GM19099 (cell line): ENCODE results near the gene ANKS3.

ENCODE experiments used
- POLR2A ChIP-seq: IDR thresholded peaks from 3 replicates; pipeline ENCODE4 v1.6.1; 2011; ENCODE audit warnings: low read depth; ENCODE audit not compliant: insufficient read length; ENCODE audit errors: extremely low read depth

The ANKS3 gene

DNA sequence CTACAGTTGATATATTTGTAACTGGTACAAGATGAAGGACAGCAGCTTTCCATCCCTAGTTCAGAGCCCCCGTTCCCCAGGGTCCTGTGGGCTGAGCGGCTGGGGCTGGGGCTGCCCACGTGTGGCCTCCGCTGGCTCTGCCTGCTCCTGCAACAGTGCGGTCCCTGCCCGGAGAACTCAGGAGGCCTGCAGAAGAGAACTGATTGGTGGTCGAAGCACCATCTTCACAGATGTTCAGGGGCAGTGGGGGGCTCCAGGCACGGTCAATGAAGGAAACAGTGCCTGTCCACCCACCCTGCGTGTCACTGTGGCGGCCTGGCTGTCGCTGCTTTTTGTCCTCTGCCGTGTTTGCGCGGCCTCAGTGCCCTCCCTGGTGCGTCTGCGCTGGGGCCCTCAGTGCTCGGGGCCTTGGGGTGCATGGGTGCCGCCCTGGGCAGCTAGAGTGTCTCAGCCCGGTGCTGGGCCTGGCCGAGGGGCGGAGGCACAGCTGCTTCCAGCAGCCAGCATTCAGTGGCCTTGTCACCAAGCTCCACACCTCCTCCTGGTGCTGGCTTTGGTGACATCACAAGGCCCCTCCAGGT is 44.9 kb downstream of the ANKS3 start:
- TF ChIP-seq POLR2A: no peak

DNA sequence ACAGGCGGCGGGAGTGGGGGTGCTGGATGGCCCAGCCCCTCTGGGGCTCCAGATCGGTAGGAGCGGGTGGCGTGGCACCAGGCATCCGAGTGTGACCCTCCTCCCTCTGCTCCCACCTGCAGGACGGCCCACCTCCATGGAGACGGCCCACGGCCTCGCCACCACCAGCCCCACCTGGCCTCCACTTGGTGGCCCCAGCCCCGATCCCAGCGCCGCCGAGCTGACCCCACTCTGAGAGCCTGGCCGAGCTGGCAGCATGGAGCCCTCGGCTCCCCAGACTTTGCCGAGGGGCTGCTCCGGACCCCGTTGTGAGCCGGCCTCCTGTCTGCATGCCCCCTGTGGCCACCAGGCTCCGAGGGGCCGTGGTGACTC is 45.4 kb downstream of the ANKS3 start:
- TF ChIP-seq POLR2A: no peak

DNA sequence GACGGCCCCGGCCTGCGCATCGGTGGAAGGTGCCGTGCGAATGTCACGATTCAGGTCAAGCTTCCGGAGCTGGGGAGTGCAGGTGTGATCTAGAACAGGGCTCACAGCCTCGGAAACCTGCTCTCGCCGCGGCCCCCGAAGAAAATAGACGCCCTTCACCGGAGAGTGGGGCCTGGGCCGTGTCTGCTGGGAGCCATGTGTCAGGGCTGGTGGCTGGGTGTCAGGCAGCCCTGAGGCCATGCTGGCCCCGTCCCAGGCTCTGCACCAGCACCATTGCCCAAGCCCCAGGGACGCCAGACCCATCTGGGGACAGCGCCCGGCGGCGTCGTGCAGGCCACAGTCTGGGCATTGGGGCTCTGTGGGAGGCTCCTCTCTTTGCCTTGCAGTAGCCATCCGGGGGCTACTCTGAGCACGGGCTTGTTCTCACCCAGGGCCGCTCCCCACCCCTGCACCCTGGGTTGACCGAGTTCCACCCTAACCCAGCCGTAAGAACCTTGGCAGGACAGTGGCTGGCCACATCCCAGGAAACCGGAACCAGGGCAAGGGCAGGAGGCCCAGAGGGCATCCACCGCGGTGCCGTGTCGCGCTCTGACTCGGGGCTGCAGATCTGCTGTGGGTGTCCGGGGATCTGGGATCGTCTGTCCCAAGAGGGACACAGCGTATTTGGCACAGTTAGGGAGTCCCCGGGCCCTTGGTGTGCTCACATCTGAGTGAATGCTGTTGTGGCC is 46.0 kb downstream of the ANKS3 start:
- no peak for TF ChIP-seq POLR2A

DNA sequence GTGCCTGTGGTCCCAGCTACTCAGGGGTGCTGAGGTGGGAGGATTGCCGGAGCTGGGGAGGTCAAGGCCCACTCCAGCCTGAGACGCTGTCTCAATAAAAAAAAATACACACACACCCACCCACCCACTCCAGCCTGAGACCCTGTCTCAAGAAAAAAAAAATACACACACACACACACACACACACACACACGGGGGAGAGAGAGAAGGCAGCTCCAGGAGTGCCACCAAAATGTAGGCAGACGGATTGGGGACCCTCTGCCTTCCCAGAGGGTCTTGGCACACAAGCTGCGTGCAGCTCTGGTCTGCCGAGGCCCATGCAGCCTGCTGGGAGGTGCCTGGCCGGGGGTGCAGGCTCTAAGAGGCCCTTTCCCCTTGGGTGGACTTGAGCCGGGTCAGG is 46.7 kb downstream of the ANKS3 start:
- no peak for TF ChIP-seq POLR2A

DNA sequence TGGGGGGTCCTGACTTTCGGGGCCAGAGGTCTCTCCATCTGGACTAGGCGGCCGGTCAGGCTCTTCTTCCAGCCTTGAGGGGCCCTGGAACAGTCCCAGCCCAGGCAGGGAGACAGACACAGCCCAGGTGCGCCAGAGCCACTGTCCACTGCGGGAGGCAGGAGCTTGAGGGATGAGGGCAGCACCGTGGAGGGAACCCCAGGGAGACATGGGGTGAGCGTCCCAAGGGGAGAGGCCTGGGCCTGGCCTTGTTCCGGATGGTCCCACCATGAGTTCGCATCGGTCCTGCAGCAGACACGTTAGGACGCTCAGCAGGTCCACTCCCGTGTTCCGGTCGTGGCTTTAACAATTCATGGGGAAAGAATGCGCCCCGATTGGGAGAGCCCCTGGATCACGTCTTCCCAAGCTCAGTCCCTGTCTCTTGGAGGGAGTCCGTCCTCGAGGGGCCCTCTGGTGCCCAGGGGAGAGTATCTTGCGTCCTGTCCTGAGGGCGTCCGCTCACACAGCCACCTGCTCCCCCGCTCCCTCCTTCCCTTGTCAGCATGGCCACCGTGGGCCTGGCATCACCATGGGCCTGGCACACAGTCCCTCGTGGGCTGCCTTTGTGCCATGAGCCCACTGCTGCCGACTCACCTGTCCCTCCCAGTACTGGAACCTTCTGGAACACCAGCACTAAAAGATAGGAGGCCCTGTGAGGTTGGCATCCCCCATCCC is 47.4 kb downstream of the ANKS3 start:
- no peak for TF ChIP-seq POLR2A

DNA sequence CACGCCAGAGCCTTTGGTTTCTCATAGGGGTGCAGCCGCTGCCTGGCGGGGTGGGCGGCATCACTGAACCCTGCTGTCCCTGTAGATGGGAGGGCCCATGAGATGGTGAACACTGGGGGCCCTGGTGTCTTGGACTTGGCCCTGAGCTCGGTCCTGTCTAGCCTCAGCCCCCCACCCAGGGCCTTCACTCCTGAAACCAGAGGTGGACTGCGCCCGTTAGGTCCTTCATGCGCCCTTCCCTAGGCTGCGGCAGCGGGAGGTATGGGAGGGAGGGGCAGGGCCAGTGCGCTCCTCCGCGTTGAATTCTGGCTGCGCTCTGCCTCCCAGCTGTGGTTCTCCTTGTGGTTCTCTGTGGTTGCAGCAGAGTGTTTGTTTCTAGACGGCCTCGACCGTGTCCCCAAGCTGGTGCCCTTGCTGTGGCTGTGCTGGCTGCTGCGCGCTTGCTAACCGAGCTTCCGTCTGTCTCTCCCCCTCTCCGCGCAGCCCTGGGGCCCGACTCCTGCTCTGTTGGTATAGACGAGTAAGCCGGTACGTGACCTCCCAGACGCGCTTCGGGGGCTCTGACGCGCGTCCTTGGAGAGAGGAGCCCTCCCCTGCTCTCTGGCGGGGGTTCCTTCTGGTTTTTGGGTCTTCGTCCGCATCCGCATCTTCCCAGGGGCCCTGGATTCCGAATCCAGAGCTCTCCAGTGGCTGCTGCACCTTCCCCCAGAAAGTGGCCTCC is 48.1 kb downstream of the ANKS3 start:
- TF ChIP-seq POLR2A: no peak

DNA sequence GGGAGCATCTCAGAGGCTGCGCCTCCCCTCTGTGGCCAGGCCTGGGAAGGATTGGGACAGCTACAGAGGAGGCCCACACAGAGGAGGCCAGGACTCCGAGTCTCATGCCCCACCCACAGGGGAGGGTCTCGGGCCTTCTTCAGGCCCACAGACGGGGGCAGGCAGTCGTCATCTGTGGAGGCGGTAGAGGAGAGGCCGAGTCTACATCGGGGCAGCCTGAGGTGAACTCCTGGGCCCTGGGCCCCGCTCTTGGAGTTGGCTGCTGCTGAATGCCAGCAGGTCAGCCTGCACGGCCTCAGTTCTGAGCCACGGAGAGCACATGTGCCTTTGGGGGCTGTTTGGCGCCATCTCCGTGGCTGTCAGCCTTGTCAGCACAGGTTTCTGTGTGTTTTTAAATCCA is 48.8 kb downstream of the ANKS3 start:
- TF ChIP-seq POLR2A: no peak

DNA sequence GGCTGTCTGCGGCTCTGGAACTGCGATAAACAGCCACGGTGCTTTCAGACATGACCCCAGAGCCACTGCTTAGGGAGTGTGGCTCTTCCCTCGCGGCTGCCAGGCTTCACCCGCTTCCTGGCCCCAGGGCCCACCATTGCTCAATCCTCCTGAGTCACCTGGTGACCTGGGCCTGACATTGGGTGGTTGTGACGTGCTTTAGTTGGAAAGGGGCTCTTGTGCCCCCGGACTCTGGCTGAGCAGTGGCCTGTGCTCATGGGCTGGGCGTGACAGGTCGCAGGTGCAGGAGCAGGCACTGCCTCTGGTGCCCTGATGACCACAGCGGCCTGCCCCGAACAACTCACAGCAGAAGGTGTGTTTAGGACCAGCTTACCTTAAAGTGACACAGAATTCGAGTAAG is 49.3 kb downstream of the ANKS3 start:
- no peak for TF ChIP-seq POLR2A

DNA sequence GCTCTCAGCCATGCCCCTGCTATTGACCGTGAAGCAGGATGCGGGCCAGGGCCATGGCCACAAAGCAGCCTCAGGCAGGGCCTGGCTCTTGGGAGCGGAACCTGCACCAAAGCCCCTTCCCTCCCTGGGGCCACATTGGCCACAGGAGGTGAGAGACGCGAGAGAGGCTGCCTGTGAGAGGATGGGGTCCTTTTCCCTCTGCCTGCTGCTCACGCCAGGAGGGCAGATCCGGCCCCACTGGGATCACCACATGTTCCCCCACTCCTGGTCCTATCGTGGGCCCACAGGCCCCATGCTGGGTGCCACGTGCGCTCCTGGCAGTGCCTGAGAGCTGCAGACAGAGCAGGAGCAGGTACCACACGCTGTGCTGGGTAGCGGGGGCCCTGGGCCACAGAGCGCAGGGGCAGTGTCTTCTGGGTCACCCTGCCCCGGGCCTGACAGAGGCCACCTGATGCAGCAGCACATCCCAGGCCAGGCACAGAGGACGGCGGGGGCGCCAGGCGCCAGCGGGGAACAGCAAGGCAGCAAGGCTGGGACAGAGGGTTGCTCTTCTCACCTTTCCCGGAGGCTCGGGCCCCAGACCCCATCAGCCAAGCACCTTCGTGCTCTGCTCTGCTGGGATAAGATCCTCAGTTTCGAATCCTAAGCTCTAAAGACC is 49.9 kb downstream of the ANKS3 start:
- TF ChIP-seq POLR2A: no peak

DNA sequence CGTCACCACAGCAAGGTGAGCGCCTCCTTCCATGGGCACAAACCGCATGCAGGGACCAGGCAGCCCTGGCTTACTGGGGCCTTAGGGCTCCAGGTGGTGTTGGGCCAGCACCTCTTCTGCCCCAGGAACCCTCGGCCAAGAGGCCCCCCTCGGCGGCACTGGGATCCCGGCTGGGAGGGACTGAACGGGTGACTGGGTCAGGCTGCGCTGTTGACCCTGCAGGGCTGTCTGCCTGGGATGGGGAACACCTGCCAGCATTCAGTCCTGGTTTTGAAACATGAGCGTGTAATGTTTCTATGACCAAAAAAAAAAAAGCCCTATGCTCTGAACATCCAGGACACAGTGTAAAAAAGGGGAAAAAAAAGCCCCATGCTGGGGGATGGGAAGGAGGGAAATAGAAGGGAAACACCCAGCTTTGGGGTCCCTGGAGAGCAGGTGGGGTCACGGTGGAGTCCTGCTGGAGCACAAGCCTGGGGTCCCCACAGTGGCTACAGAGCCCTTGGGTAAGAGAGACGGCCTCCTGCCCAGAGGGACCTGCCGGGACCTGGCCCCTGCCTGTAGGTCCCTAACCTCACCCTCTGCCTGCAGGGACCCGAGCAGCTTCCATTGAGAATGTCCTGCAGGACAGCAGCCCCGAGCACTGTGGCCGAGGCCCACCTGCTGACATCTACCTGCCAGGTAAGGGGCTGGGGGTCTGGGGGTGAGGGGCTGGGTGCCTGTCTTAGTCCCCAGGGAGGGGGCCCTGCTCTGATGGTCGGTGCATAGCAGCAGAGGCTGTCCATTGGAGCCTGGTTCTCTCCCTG is 50.6 kb downstream of the ANKS3 start:
- TF ChIP-seq POLR2A: no peak

DNA sequence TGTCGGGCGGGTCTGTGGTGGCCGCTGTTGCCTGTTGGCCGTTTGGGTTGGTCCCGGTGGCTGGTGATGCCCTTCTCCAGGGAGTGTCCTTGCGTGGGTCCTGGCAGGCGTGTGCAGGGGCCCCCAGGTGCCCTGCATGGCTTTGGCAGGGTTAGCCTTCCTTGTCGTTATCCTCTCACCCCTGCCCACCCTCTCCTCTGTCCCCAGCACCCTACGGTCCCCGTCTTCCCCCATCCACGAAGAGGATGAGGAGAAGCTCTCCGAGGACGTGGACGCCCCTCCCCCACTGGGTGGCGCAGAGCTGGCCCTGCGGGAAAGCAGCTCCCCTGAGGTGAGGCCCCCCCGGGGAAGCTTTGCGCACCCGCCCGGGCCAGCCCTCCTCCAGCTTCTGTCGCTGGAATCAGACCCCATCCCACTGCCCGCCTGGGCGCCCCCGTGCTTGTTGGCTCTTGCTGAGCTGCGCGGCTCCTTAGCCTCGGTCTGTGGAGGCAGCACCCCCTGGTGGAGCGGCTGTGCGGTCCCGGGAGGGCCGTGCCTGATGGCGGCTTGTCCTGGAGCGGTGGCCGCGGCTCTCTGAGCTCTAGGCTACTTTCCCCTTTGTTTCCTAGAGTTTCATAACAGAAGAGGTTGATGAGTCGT is 51.3 kb downstream of the ANKS3 start:
- no peak for TF ChIP-seq POLR2A

DNA sequence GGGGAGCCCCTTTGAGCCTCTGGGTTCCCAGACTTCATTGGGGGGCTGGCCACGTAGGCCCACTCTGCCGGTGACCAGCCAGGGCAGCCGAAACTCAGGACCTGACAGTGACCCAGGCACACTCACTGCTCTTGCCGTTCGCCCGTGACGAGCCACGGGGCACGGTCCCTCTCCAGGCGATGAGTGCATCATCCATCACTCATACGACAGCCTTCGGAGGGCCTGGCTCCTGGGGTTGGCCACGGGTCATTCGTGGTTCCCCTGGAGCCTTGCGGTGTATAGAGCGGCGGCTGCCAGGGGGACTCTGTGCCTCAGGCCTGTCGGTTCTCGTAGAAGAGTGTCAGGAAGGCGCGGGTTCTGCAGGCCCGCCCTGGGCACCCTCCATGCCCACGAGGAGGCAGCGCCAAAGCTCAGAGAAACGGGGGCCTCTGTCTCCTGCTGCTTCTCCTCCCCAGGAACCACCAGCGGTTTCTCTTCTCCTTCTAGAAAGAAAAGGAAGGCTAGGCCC is 51.9 kb downstream of the ANKS3 start:
- TF ChIP-seq POLR2A: no peak

DNA sequence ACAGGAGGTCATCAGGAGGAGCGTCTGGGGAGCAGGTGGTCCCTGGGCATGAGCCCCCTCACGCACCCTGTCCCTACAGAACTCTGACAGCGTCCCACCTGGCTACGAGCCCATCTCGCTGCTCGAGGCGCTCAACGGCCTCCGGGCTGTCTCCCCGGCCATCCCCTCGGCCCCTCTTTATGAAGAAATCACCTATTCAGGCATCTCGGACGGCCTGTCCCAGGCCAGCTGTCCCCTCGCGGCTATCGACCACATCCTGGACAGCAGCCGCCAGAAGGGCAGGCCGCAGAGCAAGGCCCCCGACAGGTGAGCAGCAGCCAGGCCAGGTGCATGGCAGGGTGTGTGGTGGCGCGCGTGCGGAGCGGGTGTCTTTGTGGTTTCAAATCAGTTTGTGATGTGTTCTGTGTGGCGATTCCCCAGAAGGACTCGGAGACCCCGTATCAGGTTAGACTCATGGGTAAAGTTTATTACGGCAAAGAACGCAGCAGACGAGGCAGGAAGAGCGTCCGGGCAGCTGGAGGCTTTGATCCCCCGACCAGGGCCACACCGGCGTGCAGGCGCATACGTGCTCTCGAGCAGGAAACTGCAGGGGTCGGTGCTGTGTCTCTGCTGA is 52.5 kb downstream of the ANKS3 start:
- TF ChIP-seq POLR2A: no peak
